HG02973 (cell line): ENCODE results near the gene LONP2.
A peak's percentile ranks its signal among the peaks of the same experiment; 100 is the strongest.
"Not testable (repeated sequence)": the region's sequence is repeated elsewhere in the genome, so short reads cannot be mapped to it uniquely, and the experiment has no call there.

ENCODE experiments used
- ATAC-seq: cut with Tn5 transposase; IDR thresholded peaks from one replicate; pipeline ENCODE4 v1.9.1; 2021; ENCODE audit warnings: moderate library complexity; ENCODE audit not compliant: unreplicated experiment

LONP2 gene

GRCh38 chr16:48235556-48236136 is 8.5 kb upstream of the LONP2 start:
- ATAC-seq: no peak

DNA sequence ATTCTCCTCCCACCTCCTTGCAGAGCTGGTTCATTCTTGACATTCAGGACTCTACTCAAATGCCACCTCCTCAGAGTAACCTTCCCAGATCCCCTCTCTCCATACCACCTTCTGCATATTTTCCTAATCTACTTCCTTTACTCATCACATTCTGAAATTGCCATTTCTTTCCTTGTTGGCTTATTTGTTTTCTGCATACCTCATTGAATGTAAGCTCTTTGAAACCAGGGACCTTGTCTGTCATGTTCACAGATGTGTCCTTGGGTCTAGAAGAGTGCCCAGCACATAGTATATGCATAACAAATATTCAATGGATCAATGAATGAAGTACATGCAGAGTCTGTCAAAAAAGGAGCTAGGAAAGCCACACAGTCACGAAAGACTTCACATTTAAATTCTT is 7.8 kb upstream of the LONP2 start:
- no peak for ATAC-seq

- ATAC-seq: not testable (repeated sequence)
These were observed 4.0 kb upstream of the LONP2 start for GRCh38 chr16:48240147-48240546.

DNA sequence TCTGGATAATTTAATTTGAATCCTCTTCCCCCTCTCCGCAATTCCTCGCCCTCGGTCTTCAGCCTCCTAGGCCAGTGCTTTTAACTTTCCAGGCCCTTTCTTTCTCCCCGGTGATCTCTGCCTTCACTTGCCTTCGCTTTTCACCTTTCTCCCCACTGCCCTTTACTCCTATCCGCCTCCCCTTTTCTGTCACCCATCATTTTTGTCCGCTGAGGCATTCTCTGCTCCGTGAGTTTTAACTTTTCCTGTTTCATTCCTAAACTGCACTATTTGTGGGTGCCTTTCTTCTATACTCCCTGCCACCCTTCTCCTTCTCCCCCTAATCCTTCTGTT is 729 bp downstream of the LONP2 start:
- ATAC-seq: peak; percentile 13

GRCh38 chr16:48246066-48246465 is 2.0 kb downstream of the LONP2 start:
- no peak for ATAC-seq

GRCh38 chr16:48247311-48247710 is 3.2 kb downstream of the LONP2 start, which contains the start of gene ABCC11:
Gene ABCC11, minus strand, starts transcription at chr16:48247539. Its CDS starts 15,618 bp downstream, at chr16:48231921.
- ATAC-seq: no peak

- ATAC-seq: no peak
These were observed 6.6 kb downstream of the LONP2 start for GRCh38 chr16:48250520-48251278.

GRCh38 chr16:48252013-48252412 is 7.9 kb downstream of the LONP2 start:
- no peak for ATAC-seq

- ATAC-seq: no peak
These were observed 12.6 kb downstream of the LONP2 start for GRCh38 chr16:48256579-48257177.

DNA sequence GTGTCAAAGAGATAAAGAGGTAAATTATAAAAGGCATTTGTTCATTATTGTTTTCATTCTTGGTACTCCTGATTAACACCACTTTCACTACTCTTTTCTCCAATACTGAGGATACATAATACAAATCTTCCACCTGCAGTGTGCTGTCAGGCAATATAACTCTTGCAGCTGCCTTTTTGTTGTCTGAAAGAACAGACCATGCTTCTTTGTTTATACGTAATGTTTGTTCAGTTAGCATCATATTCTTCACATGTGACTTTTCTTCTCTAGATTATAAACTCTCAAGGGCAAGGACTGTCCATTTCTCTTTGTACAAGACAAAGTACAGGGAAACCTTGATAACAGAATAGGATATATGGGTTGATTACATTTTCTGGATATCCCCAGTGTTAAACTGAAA is 17.5 kb downstream of the LONP2 start:
- no peak for ATAC-seq

DNA sequence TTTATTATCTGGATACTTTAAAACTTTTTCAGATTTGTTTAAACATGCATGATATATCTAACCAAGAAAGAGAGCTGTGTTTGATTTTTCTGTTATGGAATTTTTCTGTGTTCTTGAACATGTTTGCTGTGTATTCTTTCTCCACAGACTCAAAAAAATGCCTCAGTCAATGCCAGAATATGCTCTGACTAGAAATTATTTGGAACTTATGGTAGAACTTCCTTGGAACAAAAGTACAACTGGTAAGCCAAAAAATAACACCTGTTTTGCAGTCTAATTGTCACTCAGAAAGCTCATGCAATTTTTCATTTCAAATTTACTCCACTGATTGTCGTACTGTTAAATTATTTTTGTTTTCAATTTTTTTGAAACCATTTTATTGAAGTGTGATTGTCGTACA is 18.5 kb downstream of the LONP2 start:
- no peak for ATAC-seq

- ATAC-seq: no peak
These were observed 24.9 kb downstream of the LONP2 start for GRCh38 chr16:48269011-48269410.

- ATAC-seq: no peak
These were observed 27.6 kb downstream of the LONP2 start for GRCh38 chr16:48271728-48272127.

DNA sequence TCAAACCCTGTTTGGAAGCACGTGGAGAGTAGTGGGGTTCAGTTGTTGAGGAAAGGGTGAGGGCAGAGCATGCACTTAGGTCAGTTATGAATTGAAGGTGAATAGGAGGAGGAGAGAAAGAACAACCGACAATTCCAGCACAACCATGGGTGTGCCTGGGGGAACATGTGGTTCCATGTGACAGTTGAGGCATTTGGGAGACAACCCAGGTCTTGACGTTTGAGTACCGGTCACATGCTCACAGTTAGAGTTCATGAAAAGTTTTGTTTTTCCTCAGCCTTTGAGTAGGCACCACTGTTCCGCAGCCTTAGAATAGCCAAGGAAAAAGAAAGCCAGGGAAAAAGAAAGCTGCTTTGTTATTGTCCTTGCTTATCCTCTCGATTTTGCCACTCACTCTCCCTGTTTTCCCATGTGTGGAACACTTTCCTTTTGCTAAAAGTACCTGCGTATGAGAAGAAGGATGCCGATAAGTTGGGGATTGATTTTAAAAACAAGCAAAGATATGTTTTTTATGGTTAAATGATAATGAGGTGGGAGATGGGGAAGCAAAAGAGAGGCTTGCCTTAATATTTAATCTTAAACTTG is 28.8 kb downstream of the LONP2 start:
- no peak for ATAC-seq

DNA sequence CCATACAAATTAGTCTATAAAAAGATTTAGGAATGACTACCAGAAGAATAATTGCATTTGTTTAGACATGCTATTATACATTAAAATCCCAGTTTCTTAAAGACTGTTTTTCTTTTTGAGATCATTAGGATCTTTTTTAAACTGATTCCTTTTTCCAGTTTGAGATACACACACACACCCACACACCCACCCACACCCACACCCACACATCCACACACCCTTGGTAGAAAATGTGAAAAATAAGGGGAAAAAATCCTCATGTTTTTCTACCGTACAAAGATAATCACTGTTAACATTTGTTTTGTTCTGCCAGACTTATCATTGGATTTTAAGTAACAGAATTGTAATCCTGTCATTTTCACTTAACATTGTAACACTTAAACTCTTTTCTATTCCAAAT is 30.4 kb downstream of the LONP2 start:
- ATAC-seq: no peak

- ATAC-seq: no peak
These were observed 32.0 kb downstream of the LONP2 start for GRCh38 chr16:48276102-48276501.

DNA sequence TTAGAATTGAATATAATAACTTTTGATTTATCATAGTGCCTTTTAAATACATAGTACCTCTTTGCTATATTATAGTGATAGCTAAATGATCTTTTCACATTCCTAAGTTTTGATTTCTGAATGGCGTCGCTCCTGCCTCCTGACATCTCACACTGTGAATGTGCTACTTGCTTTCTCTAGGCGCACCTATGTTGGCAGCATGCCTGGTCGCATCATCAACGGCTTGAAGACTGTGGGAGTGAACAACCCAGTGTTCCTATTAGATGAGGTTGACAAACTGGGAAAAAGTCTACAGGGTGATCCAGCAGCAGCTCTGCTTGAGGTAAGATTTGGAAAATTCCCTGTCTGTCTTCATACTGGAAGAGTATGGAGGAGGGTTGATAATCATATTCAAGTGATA is 33.1 kb downstream of the LONP2 start:
- no peak for ATAC-seq

DNA sequence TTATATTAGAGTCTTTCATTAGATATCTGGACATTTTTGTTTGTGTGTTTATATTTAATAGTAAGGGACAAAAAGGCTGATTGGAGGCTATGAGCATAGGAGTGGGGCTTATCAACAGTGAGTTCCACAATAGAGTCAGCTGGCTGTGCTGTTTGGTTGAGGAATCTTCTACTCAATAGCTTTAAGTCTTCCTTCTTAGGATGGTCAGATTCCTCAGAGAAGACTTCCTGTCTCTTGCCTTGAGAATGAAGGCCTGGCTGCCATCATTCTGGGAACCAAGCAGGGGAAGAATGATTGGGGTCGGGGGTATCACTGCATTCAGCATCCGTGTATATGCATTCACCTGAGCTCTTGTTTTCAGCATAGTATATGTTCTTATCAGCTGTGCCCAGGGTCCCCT is 35.1 kb downstream of the LONP2 start:
- no peak for ATAC-seq

DNA sequence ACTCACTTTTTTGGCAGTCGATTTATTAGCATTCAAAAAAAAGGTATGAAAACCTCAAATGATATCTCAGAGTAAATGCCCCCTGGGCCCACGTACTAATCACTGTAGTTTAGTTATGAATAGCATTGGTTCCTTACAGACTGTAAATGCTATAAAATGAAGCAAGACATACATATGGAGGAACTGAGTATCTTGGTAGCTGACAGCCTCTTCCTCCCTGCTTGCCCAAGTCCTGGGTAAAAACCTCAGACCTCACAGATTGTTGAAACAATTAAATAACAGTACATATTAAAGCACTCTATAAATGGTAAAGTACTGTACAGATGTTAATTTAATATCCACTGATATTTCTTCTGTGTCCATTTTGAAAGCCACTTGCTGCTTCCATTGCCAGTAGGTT is 36.4 kb downstream of the LONP2 start:
- no peak for ATAC-seq

GRCh38 chr16:48282636-48283263 is 38.6 kb downstream of the LONP2 start:
- no peak for ATAC-seq

GRCh38 chr16:48284772-48285409 is 40.8 kb downstream of the LONP2 start:
- ATAC-seq: no peak
